ENCODE measurements around the gene TWF2.

DNA sequence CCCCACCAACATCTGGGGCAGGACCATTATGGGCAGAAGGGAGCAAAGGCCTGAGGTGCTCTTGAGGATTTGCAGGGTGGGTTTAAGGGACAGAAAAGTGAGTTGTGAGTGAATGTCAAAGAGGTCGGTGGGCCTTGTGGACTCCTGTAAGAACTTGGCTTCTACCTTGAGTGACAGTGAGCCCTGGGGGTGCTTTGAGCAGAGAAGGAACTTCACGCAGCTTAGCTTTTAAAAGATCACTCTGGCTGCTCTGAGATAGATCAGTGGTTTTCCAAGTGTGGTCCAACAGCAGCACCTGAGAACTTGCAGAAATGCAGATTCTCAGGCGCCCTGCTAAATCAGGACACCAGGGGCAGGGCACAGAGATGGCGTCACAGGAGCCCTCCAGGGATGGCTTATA is 56.3 kb downstream of the TWF2 start:
- TF ChIP-seq, protein P1, sequence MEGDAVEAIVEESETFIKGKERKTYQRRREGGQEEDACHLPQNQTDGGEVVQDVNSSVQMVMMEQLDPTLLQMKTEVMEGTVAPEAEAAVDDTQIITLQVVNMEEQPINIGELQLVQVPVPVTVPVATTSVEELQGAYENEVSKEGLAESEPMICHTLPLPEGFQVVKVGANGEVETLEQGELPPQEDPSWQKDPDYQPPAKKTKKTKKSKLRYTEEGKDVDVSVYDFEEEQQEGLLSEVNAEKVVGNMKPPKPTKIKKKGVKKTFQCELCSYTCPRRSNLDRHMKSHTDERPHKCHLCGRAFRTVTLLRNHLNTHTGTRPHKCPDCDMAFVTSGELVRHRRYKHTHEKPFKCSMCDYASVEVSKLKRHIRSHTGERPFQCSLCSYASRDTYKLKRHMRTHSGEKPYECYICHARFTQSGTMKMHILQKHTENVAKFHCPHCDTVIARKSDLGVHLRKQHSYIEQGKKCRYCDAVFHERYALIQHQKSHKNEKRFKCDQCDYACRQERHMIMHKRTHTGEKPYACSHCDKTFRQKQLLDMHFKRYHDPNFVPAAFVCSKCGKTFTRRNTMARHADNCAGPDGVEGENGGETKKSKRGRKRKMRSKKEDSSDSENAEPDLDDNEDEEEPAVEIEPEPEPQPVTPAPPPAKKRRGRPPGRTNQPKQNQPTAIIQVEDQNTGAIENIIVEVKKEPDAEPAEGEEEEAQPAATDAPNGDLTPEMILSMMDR (IDR thresholded peaks at IDR 0.05; ENCODE audit: insufficient read depth, low read length) = no peak
- TF ChIP-seq GABPA (IDR thresholded peaks at IDR 0.05; ENCODE audit: low read depth) = no peak
- no peak for TF ChIP-seq POLR2AphosphoS5 (IDR thresholded peaks at IDR 0.05; ENCODE audit: low read depth)
- no peak for TF ChIP-seq SPI1 (IDR thresholded peaks at IDR 0.05; ENCODE audit: borderline replicate concordance, low read depth)
- TF ChIP-seq, protein P2, sequence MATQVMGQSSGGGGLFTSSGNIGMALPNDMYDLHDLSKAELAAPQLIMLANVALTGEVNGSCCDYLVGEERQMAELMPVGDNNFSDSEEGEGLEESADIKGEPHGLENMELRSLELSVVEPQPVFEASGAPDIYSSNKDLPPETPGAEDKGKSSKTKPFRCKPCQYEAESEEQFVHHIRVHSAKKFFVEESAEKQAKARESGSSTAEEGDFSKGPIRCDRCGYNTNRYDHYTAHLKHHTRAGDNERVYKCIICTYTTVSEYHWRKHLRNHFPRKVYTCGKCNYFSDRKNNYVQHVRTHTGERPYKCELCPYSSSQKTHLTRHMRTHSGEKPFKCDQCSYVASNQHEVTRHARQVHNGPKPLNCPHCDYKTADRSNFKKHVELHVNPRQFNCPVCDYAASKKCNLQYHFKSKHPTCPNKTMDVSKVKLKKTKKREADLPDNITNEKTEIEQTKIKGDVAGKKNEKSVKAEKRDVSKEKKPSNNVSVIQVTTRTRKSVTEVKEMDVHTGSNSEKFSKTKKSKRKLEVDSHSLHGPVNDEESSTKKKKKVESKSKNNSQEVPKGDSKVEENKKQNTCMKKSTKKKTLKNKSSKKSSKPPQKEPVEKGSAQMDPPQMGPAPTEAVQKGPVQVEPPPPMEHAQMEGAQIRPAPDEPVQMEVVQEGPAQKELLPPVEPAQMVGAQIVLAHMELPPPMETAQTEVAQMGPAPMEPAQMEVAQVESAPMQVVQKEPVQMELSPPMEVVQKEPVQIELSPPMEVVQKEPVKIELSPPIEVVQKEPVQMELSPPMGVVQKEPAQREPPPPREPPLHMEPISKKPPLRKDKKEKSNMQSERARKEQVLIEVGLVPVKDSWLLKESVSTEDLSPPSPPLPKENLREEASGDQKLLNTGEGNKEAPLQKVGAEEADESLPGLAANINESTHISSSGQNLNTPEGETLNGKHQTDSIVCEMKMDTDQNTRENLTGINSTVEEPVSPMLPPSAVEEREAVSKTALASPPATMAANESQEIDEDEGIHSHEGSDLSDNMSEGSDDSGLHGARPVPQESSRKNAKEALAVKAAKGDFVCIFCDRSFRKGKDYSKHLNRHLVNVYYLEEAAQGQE (IDR thresholded peaks at IDR 0.05; ENCODE audit: insufficient replicate concordance, low read depth) = no peak
